IPS-18a (cell line): ENCODE results near the gene KLLN.
"Not testable (repeated sequence)": the region's sequence is repeated elsewhere in the genome, so short reads cannot be mapped to it uniquely, and the experiment has no call there.

Experiments
- H3K27ac ChIP-seq: one replicate; pipeline ENCODE4 v1.5.1; 2013; ENCODE audit warnings: low read length
- H3K27me3 ChIP-seq: one replicate; pipeline ENCODE4 v1.6.1; 2013; ENCODE audit warnings: mild to moderate bottlenecking, low read length; ENCODE audit not compliant: control insufficient read depth, insufficient read depth
- H3K36me3 ChIP-seq: one replicate; pipeline ENCODE4 v1.6.1; 2013; ENCODE audit warnings: low read depth, low read length; ENCODE audit not compliant: control insufficient read depth
- H3K4me1 ChIP-seq: one replicate; pipeline ENCODE4 v1.6.1; 2013; ENCODE audit warnings: low read depth, low read length; ENCODE audit not compliant: control insufficient read depth
- H3K4me3 ChIP-seq: one replicate; pipeline ENCODE4 v1.5.1; 2013; ENCODE audit warnings: low read length
- H3K9ac ChIP-seq: one replicate; pipeline ENCODE4 v1.6.1; 2013; ENCODE audit warnings: mild to moderate bottlenecking, low read length, moderate library complexity
- H3K9me3 ChIP-seq: one replicate; pipeline ENCODE4 v1.6.1; 2013; ENCODE audit warnings: low read depth, low read length; ENCODE audit not compliant: control insufficient read depth

The KLLN gene

DNA sequence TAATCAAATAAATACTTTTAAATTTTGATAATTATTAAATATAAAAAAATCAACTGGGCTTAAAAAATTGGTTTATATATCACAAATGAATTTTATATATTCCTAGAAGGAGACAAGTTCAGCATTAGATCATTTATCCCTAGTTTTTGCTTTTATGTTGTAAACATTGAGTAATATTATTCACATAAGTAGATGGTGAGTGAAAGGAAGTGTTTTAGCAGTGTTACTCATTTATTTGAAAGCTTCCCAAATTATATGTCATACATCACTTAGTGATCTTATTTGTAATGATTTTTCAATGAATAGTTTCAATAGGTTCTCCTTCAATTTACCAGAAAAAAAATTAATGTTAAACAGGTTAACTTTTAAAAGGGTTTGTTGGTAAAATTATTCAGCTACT, 15.8 kb downstream of the KLLN start:
- Histone ChIP-seq H3K4me3 (no peak overlapping the region), H3K9ac (no peak overlapping the region), H3K9me3 (no peaks in the 10 kb centered on the region), H3K27ac (no peak overlapping the region), H3K27me3 (no peaks in the 10 kb centered on the region), H3K36me3 (no peaks in the 10 kb centered on the region), H3K4me1 (no peaks in the 10 kb centered on the region)

DNA sequence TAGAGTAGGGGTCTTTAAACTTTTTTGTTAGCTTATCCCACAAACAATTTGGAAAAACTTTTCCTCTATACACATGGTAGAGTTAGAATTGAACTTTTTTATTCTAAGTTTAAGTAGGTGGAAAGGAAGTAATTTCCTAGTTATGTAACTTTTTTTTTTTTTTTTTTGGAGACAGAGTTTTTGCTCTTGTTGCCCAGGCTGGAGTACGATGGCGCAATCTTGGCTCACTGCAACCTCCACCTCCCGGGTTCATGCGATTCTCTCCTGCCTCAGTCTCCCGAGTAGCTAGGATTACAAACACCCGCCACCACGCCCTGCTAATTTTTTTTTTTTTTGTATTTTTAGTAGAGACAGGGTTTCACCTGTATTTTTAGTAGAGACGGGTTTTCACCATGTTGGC, 16.6 kb downstream of the KLLN start:
- not testable (repeated sequence) for H3K27me3 ChIP-seq, H3K4me3 ChIP-seq, H3K9ac ChIP-seq, H3K9me3 ChIP-seq, H3K36me3 ChIP-seq, H3K27ac ChIP-seq, H3K4me1 ChIP-seq

DNA sequence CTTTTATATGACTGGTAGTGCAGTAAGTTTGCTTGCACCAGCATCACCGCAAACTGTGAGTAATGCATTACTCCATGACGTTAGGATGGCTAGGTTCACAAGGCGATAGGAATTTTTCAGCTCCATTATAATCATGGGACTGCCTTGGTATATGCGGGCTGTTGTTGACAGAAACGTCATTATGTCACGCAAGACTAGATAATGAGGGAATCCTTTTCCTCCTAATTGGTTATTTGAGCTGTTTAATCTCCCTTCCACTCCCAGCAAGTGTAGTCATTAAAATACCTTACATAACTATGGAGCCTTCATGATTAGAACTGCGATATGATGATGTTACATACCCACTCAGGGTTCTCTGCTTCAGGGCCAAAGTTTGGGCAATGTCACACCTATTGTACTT, 17.3 kb downstream of the KLLN start:
- H3K27ac ChIP-seq, result no peak overlapping the region
- no peaks in the 10 kb centered on the region for H3K27me3 ChIP-seq
- no peaks in the 10 kb centered on the region for H3K9me3 ChIP-seq
- H3K36me3 ChIP-seq, result no peaks in the 10 kb centered on the region
- H3K4me3 ChIP-seq, result no peak overlapping the region
- no peak overlapping the region for H3K9ac ChIP-seq
- no peaks in the 10 kb centered on the region for H3K4me1 ChIP-seq

DNA sequence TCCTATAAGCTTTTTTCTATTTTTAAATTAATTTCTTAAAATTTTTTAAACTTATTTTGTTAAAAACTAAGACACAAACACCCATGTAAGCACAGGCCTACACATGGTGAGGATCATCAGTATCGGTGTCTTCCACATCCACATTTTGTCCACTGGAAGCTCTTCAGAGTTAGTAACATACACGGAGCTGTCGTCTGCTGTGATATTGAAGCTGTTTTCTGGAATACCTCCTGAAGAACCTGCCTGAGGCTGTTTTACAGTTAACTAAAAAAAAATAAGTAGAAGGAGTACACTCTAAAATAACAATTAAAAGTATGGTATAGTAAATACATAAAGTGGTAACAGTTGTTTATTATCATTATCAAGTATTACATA, 17.7 kb downstream of the KLLN start:
- no peaks in the 10 kb centered on the region for H3K36me3 ChIP-seq
- no peaks in the 10 kb centered on the region for H3K9me3 ChIP-seq
- no peak overlapping the region for H3K27ac ChIP-seq
- no peaks in the 10 kb centered on the region for H3K4me1 ChIP-seq
- H3K4me3 ChIP-seq, result no peak overlapping the region
- no peak overlapping the region for H3K9ac ChIP-seq
- H3K27me3 ChIP-seq, result no peaks in the 10 kb centered on the region

DNA sequence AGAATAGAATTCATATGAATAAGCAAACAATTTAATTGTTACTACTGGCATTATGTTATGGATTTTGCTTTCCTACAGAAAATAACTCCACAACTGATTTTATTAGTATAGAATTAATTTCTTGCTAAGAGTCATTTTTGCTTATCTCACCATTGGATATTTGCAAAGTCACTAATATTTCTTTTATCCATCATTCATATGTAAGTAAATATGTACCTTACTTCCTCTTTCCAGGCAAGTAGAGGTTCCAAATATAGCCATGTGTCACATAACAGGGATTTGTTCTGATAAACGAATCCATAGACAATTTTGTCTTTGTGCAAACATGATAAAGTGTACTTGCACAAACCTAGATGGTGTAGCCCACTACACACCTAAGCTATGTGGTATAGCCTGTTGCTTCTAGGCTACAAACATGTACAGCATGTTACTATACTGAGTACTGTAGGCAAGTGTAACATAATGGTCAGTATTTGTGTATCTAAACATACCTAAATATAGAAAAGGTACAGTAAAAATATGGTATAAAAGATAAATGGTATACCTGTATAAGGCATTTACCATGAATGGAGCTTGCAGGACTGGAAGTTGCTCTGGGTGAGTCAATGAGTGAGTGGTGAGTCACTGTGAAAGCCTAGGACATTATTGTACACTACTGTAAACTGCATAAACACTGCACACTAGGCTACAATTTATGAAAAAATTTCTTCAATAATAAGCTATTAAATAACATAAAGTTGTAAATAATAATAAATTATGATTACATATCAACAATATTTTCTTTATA, 18.3 kb downstream of the KLLN start:
- Histone ChIP-seq H3K9ac (no peak overlapping the region), H3K4me3 (no peak overlapping the region), H3K36me3 (no peaks in the 10 kb centered on the region), H3K9me3 (no peaks in the 10 kb centered on the region), H3K27ac (no peak overlapping the region), H3K4me1 (no peaks in the 10 kb centered on the region), H3K27me3 (no peaks in the 10 kb centered on the region)

DNA sequence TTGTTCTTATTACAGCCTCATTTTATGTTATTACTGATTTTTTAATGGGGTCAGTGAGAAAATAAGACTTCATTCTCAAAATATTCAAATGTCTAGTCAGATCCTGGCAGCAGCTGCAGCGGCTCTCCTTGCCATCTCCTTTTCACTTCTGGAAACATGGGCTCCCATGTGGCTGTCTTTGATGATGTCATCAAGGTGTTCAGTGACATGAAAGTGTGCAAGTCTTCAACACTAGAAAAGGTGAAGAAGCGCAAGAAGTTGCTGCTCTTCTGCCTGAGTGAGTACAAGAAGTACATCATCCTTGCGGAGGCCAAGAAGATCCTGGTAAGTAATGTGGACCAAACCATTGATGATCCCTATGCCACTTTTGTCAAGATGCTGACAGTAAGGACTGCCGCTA, 19.6 kb downstream of the KLLN start:
- H3K9me3 ChIP-seq, result no peaks in the 10 kb centered on the region
- H3K36me3 ChIP-seq, result no peaks in the 10 kb centered on the region
- no peaks in the 10 kb centered on the region for H3K27me3 ChIP-seq
- no peak overlapping the region for H3K9ac ChIP-seq
- H3K4me1 ChIP-seq, result no peaks in the 10 kb centered on the region
- no peak overlapping the region for H3K4me3 ChIP-seq
- no peak overlapping the region for H3K27ac ChIP-seq

DNA sequence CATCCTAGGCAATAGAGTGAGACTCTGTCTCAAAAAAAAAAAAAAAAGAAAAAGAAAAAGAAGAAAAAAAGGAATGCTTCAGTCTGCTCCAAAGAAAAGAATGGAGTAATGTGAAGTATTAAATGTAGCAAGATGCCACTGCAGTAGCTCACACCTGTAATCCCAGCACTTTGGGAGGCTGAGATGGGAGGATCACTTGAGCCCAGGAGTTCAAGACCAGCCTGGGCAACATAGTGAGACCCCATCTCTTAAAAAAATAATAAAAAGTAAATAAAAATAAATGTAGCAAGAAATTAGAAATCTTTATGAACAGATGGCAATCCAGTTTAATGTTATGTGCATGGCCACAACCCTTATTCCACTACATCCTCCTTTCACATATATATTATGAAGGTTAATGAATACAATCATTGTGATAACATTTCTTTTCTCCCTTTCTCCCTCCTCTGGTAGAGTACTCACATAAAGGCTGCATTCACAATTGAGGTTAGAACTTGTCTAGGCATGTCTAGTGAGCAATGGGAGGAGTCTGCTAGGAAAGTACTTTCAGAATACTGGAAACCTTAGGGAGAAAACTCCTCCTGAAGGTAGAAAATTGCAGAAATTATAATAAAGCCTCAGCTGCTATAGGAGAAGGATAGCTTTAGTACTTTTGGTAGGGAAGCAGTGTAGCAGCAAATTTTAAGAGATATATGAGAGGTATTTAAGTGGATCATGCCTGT, 20.4 kb downstream of the KLLN start:
- H3K4me1 ChIP-seq, result no peaks in the 10 kb centered on the region
- no peak overlapping the region for H3K4me3 ChIP-seq
- H3K9me3 ChIP-seq, result no peaks in the 10 kb centered on the region
- H3K36me3 ChIP-seq, result no peaks in the 10 kb centered on the region
- no peaks in the 10 kb centered on the region for H3K27me3 ChIP-seq
- no peak overlapping the region for H3K27ac ChIP-seq
- H3K9ac ChIP-seq, result no peak overlapping the region

DNA sequence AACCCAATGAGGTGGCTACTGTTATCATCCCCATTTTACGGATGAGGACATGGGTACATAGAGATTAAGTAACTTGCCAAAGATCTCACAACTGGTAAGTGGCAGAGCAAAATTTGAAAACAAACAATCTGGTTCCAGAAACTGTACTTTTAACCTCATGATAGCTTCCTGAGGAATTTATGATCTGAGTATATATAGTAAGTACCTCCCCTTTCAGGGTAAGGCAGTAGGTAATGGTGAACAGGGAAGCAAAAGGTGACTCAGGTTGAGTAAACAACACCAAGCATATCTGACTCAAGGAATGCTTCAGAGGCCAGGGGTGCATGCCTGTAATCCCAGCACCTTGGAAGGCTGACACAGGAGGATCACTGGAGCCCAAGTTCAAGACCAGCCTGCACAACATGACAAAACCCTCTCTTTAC, 21.1 kb downstream of the KLLN start:
- Histone ChIP-seq H3K36me3 (no peaks in the 10 kb centered on the region), H3K27ac (no peak overlapping the region), H3K9me3 (no peaks in the 10 kb centered on the region), H3K4me3 (no peak overlapping the region), H3K9ac (no peak overlapping the region), H3K4me1 (no peaks in the 10 kb centered on the region), H3K27me3 (no peaks in the 10 kb centered on the region)

DNA sequence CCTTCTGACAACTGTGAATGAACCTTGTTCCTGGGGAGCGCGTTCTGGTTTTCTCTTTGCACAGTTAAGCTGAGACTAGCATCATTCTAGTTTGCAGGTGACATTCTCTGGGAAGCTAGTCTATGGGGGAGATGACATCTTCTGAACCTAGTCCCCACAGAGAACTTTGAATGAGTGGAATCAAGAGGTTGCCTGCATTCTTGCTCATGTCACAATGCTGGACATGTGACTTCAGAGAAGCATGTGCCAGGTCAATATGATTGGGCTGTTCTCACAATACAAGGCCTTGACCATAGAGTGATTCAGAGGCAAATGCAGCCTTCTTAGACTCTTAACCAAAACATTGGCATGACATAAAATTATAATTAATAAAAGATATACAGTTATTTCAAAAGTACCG, 22.1 kb downstream of the KLLN start:
- H3K27ac ChIP-seq, result no peak overlapping the region
- H3K4me3 ChIP-seq, result no peak overlapping the region
- H3K36me3 ChIP-seq, result no peaks in the 10 kb centered on the region
- H3K4me1 ChIP-seq, result no peaks in the 10 kb centered on the region
- H3K27me3 ChIP-seq, result no peaks in the 10 kb centered on the region
- H3K9me3 ChIP-seq, result no peaks in the 10 kb centered on the region
- H3K9ac ChIP-seq, result no peak overlapping the region

DNA sequence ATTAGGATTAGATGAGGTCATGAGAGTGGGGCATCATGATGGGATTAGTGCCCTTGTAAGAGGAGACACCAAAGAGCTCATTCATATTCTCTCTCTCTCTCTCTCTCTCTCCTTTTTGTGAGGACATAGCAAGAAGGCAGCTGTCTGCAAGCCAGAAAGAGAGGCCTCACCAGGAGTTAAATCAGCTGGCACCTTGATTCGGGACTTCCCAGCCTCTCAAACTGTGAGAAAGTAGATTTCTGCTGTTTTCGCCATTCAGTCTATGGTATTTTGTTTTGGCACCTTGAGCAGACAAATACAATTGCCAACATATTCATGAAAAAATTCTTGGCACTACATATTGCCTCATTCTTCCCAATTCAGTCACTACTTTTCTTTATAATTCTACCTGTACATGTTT, 24.7 kb downstream of the KLLN start:
- H3K9me3 ChIP-seq, result no peaks in the 10 kb centered on the region
- H3K27ac ChIP-seq, result no peak overlapping the region
- no peaks in the 10 kb centered on the region for H3K36me3 ChIP-seq
- H3K4me3 ChIP-seq, result no peak overlapping the region
- no peaks in the 10 kb centered on the region for H3K27me3 ChIP-seq
- H3K9ac ChIP-seq, result no peak overlapping the region
- H3K4me1 ChIP-seq, result no peaks in the 10 kb centered on the region

DNA sequence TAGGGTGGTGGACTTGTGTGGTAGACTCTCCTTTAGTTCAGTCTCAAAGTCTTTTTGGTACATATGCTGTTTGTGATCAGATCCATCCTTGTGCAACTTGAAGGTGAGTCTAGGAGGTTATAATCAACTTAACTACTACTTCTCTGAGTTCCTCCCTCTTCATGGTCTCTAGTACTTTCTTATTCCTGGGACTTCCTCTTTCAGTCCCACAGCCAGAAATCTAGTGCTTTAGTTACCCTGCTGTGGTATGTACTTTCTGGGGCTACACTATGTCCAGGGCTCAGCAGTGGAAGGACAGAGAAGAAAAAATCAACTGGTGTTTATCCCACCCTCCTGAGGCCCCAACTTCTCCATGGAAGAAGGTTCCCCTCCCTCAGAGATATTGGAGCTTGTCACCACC, 25.9 kb downstream of the KLLN start:
- no peaks in the 10 kb centered on the region for H3K36me3 ChIP-seq
- H3K27ac ChIP-seq, result no peak overlapping the region
- H3K27me3 ChIP-seq, result no peaks in the 10 kb centered on the region
- H3K4me3 ChIP-seq, result no peak overlapping the region
- H3K9me3 ChIP-seq, result no peaks in the 10 kb centered on the region
- no peak overlapping the region for H3K9ac ChIP-seq
- H3K4me1 ChIP-seq, result no peaks in the 10 kb centered on the region

DNA sequence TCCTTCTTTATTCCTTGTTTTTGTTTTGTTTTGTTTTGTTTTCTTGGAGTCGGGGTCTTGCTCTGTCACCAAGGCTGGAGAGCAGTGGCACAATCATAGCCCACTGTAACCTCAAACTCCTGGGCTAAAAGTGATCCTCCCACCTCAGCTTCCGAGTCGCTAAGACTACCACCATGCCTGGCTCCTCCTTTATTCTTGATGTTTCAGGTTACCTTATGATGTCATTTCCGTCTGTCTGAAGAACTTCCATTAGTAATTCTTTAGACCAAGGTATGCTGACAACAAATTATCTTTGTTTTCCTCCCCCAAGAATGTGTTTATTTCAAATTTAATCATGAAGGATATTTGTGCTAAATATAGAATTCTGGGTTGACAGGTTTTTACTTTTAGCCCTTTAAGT, 27.2 kb downstream of the KLLN start:
- H3K9ac ChIP-seq, result no peak overlapping the region
- H3K9me3 ChIP-seq, result no peaks in the 10 kb centered on the region
- no peaks in the 10 kb centered on the region for H3K27me3 ChIP-seq
- H3K27ac ChIP-seq, result no peak overlapping the region
- H3K4me3 ChIP-seq, result no peak overlapping the region
- no peaks in the 10 kb centered on the region for H3K36me3 ChIP-seq
- no peaks in the 10 kb centered on the region for H3K4me1 ChIP-seq
